ENCODE measurements around the gene LAMB1.
"Not testable (repeated sequence)": the region's sequence is repeated elsewhere in the genome, so short reads cannot be mapped to it uniquely, and the experiment has no call there.

LAMB1 gene

DNA sequence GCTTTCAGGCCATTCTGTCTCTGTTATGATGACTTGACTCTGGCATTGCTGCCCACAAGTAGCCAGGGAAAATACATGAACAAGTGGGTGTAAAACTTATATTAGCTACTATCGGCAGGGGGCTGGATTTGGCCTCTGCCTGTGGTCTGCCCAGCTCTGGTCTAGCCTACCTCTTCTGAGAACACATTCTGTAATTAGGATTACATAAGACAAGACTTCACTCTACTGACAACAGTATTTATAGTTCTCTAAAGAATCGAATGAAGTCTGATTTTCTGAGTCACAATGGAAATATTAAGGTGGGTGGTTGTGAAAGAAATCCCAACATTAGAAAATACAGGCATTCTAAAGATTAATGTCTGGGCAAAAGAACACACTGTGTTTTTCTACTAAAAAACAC is 56.5 kb downstream of the LAMB1 start:
- no peak for DNase-seq (ENCODE audit: low read depth in 2 of 2)

DNA sequence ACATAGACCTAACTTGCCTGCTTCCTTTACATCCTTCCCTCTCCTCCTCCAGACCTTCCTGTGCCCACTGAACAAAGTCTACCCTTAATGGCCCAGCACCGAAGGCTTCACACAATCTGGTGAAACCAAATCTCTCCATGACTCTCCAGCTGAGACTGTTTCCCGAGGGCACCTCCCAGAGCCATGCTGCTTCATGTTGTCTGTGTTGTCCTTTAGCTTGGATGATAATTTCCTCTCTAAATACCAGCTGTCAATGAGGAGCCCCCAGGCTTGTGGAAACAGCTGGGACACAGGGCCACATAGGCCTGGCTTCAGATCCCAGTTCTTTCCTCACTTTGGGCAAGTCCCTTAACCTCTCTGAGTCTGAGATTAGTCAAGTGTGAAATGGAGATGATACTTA is 57.6 kb downstream of the LAMB1 start:
- DNase-seq (ENCODE audit: low read depth in 2 of 2), result no peak

DNA sequence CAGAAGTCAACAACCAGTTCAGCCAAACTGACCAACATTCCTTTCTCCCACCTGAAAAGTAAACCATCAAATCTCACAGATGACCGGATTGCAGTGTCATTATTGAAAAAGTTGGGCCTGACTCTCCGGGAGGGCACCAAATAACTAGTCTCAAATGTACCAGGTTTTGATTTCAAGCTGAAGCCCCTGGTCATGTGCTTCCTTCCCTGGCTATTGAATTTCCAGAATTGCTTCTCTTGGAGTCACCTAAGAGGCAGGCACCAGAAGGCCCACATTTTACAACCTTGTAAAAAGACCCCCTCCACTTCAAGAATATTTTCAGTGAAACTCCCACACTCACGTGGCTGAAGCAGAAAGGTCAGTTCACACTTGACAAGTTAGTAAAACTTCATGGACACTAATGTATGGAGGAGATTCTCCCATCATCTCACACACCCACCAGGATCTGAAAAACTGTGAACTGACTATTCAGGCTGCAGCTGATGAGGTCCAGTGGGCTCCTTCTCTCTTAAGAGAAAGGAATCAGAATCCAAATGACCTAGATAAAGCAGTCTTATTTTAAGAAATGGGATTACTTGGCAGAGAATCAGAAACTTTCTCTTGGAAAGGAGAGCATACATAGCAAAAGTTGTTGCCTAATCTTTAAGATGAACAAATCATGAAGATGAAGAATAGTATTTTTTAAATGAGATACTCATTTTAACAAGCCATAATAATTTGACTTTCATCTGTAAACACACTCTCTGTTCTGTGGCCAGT is 58.4 kb downstream of the LAMB1 start:
- DNase-seq (ENCODE audit: low read depth in 2 of 2), result no peak

DNA sequence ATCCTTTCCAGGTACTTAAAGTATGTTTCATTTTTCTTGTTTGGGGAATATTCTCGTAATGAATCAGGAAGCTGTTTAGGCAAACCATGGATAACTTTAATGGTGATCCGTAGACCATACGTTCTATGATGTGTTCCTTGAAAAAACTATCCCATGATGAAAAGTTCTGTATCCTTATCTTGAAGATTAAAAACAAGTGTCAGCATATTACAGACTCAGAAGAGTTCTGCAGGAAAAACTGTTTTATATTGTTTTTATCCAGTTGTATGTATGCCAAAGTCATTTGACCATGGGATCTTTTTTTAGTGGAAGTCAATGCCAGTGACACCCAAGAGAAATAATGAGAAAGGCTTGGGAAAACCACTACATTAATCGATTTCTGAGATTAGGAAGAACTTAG is 59.9 kb downstream of the LAMB1 start:
- DNase-seq (ENCODE audit: low read depth in 2 of 2), result no peak

DNA sequence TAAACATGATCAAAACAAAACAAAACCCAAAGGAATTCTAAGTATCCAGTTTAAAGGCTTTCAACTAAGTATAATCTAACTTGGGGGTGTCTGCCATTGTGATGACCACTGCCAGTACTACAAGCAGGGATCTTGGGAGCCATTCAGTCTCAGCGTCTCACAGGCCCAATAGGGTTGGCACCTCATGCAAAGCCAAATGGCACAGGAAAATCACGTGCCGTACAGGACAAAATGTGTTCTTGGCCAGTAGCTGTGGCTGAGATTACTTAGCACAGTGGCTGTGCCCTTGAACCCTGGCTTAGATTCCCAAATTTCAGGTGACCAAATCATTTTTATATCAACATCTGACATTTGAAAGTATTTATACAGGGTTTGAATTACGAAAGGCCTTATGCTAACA is 62.0 kb downstream of the LAMB1 start:
- DNase-seq (ENCODE audit: low read depth in 2 of 2), result no peak

DNA sequence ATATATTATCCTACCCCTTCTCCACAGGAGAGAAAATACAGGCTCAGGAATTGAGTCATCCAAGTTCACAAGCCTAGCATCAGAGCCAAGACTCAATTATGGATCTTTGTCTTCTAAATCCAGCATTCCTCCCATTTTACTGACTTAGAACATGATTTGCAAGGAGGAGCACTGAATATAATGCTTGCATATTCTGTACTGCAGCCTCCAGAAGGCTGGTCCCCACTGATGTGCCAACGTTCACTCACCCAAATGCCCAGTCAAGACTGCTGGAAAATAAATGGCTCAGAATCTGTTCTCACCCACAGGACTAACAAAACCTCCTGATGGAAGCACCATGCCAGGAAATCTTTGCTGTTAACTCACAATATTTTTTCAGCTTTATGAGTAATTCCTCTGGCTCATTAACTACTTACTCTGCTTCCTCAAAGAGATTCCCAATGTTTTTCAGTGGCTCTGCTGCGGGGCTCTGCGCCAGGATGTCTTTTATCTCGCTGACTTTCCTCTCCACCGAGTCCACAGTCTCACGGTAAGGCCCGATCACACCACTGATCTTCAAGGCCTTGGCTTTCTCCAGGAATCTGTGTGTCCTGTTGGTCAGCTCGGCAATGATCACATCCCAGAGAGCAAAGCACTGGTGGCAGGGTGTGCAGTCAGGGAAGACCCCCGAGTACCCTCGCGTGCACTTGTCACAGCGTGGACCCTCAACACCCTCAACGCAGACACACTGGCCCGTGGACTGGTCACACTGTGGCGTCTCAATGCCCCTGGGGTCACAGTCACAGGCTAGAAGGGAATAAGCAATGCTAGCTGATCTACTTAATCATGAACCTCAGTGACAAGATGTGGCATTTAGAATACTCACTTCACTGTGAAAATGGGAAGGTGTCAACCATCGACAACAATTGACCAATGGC is 63.1 kb downstream of the LAMB1 start:
- DNase-seq (ENCODE audit: low read depth in 2 of 2), result no peak

DNA sequence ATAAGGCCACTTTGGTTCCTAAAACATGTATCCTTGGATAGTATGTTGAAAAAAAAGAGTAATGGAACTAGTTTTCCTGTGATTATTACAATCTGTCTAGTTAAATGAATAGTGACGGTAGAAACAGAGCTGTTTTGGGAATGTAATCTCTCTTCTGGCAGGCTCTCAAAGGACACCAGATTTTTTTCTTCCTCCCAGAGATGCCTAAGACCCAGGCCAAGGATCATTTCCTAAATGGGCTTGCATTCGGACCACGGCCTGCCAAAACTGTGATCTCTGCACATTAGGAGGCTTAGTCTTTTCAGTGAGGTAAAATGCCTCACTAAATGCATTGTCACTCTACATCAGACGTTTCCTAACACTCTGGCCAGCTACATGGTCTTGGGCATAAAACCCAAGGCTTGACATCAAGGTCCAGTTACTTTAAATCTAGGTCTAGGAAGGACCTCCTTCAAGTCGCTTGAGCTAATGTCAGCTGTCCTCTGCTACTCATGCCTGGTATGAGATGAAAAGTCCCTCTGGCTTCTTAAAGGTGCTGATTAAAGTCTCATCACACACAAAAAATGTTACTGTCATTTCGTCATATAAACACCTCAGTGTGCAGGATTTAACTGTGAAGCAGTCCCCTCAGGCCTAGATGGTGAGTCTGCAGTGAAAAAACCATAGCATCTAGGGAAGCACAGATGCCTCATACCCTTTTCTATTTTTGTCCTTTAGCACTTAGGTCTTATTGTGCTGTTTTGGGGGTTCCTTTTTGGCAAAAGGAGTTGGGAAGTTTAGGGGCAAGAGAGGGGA is 64.3 kb downstream of the LAMB1 start:
- DNase-seq (ENCODE audit: low read depth in 2 of 2), result no peak

DNA sequence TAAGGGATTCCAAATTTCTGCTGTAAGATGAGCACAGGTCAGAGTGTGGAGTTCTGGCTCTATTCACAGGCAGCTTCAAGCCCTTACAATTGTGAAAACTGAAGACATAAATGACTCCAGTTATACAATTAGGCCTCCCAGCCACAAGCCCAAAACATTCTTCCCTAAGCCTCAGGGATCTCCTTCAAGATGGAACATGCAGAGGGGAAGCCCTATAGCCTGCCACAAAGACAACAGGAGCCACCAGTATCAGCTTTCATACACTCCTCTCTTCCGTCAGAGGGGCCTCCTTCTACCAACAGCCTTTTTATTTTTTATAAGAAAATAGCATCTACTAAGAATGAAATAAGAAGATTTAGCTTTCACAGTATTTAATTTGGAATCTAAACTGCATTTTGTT is 65.4 kb downstream of the LAMB1 start:
- no peak for DNase-seq (ENCODE audit: low read depth in 2 of 2)

DNA sequence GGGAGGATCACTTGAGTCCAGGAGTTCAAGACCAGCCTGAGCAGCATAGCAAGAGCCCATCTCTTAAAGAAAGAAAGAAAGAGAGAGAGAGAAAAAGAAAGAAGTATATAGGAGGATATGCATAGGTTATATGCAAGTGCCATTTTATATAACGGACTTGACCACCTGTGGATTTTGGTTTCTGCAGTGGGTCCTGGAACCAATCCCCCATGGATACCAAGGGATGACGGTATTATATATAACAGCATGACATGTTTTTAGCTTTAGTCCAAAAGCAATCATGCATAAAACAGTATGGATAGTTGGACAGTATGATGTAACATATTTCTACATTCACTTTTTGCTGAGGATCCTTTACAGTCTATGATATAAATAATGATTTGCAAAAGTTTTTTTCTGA is 66.6 kb downstream of the LAMB1 start:
- DNase-seq (ENCODE audit: low read depth in 2 of 2), result no peak

DNA sequence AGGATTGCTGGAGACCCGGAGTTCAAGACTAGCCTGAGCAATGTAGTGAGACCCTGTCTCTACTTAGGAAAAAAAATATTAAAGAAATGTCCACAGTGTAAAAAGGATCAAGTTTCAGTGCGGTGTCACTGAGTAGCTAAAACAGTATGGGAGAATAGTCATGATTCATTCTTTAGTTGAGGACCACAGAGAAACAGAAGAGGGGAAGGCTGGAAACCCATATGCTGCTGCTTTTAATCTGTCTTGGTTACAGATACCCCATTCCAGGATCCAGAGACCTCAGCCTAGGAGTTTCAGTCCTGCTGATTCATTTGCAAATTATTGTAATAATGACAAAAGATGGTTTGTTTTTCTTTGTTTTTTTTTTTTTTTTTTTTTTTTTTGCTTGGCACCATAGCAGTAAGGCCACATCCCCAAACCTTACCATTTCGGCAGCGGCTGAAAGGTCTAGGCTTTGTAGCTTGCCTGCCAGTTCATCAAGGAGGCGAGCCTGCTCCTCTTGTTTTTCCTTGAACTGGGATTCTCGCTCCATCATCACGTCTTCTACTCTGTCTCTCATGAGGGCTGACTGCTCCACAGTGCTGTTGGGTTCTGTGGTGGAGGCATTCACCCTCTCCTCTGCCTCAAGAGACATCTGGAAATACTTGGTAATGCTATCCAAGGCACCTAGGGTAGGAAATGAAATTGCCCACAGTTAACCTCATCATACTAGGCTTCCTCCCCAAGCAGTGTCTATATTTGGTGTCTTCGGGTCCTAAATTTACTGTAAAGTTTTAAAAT is 67.8 kb downstream of the LAMB1 start:
- DNase-seq (ENCODE audit: low read depth in 2 of 2), result no peak

DNA sequence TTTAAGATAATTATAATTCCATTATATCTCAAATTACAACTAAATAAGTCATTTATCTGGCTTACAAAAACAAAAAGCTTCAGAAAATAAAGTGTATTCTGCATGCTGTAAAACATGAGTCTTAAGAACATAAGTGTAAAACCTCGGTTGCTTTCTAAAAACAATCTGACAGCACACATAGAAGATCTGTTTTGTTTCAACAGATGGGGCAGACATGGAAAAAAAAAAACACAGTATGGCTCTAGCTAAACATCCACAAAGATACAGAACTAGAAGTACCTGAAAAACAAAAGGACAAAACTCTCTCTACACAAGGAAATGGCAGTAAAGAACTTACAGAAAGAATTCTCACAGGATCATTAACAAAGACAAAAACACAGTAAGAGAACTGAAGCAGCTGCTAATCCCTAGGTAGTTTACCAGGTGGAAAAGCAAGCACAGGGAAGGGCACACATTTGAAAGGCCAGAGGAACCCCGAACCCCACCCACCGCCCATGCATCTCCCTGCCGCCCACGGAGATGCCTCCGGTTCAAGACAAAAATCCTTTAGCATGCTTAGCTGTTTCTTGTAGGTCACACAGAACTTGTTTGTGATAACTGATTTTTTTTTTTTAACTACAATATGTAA is 69.5 kb downstream of the LAMB1 start:
- no peak for DNase-seq (ENCODE audit: low read depth in 2 of 2)

DNA sequence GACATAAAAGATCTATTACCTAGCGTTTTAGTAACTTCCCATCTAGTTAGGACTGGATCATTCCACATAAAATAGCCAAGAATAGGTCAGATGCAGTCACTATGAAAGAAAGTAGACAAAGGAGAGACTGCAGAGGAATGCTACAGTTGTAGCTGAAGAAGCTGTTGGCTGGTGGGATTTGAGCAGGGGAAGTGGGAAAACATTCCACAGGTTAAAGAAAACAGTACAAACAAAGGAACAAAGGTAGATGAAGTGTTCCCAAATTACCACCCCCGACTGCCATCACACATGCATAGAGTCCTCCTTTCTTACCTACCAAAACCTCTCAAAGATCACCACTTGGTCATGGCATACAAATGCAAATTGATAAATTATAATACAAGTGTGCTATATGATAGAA is 70.2 kb downstream of the LAMB1 start:
- DNase-seq (ENCODE audit: low read depth in 2 of 2), result no peak

DNA sequence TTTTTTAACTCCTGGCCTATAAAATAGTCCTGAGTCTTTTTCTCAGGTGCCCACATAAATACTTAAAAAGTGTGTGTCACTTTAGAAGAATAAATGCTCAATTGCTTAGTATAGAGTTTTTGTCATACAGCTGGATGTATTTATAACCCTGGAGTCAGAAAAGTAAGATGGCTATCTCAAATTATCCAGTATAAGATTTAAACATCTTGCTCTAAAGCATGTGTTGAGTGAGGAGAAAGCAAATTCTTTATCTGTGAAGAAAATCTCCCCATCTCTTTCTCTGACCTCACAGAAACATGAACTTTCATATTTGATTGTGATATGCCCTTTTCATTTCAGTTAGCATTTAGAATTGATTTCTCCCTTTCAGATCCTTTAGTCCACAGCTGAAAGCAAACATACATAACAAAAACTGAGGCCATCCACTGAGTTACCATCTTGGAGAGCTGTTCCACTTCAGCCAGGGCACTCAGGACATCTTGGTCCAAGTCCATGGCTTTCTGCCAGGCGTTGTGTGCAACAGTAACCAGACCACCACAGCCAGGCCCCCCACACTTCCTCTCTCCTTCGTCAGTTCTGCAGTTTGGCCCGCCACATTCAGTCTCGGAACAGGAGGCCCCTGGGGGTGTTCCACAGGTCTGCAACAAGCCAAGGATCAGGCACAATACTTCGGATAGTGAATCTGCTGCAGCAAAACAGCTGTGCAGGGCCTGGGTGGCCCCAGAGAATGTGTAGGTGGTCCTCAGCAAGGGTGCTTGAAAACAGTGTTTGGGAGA is 71.0 kb downstream of the LAMB1 start:
- DNase-seq (ENCODE audit: low read depth in 2 of 2), result no peak

DNA sequence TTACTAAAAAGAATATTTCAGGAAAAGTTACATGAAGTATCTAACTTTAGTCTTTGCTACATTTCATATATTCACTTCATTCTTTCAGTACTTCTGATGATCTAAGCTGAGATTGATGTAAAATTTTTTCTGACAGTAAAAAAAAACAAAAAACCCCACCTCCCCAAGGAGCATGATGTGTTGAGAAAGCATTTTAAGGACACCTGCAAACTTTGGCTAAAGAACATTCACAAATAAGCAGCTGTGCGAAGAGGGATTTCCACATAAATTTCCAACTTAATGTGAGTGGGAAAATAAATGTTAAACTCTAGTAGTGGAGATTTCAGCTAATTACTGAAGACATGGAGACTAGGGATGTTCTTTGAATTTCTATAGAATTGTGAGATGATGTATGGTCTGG is 76.5 kb downstream of the LAMB1 start:
- DNase-seq (ENCODE audit: low read depth in 2 of 2), result no peak

DNA sequence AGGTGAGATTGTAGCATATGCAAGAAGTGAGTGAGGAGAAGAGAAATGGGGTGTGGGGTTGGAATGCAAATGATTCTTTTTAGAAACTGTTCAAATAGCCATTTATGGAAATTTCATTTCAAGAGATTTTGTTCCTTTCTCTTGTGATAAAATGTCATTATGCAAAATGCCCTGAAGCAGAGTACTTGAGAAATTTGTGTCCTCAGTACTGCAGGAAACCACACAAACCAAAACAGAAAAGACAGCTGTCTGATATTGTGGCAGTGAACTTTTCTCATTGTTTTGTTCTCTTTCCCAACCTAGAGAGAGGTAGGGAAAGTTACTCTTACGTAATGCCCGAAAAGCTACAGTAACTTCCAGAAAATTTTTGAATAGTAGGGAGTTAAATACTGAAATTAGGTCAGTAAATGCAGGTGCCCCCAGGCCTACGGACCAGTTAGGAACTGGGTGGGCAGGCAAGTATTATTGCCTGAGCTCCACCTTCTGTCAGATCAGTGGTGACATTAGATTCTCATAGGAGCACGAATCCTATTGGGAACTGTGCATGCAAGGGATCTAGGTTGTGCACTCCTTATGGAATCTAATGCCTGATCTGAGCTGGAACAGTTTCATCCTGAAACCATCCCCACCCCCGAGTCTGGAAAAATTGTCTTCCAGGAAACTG is 78.0 kb downstream of the LAMB1 start:
- no peak for DNase-seq (ENCODE audit: low read depth in 2 of 2)

DNA sequence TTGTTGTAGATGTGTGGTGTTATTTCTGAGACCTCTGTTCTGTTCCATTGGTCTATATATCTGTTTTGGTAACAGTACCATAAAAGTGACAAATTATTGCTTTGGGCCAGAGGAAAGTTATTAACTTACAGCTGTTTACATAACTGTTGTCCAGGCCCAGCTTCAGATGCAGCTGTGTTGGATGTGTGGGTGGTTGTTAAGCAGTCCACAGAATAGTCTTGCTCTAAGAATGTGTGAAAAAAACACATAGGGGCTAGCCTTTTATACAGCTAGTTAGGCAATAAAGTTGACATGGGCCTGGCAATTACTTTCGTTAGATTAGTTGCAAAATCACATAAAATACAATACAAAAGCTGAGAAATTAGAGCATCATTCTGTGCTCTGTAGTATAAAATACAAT is 80.1 kb downstream of the LAMB1 start:
- no peak for DNase-seq (ENCODE audit: low read depth in 2 of 2)

DNA sequence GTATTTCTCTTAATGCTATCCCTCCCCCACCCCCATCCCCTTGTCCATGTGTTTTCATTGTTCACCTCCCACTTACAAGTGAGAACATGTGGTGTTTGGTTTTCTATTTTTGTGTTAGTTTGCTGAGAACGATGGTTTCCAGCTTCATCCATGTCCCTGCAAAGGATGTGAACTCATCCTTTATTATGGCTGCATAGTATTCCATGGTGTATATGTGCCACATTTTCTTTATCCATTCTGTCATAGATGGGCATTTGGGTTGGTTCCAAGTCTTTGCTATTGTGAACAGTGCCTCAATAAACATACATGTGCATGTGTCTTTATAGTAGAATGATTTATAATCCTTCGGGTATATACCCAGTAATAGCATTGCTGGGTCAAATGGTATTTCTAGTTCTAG is 81.1 kb downstream of the LAMB1 start:
- DNase-seq (ENCODE audit: low read depth in 2 of 2), result not testable (repeated sequence)

DNA sequence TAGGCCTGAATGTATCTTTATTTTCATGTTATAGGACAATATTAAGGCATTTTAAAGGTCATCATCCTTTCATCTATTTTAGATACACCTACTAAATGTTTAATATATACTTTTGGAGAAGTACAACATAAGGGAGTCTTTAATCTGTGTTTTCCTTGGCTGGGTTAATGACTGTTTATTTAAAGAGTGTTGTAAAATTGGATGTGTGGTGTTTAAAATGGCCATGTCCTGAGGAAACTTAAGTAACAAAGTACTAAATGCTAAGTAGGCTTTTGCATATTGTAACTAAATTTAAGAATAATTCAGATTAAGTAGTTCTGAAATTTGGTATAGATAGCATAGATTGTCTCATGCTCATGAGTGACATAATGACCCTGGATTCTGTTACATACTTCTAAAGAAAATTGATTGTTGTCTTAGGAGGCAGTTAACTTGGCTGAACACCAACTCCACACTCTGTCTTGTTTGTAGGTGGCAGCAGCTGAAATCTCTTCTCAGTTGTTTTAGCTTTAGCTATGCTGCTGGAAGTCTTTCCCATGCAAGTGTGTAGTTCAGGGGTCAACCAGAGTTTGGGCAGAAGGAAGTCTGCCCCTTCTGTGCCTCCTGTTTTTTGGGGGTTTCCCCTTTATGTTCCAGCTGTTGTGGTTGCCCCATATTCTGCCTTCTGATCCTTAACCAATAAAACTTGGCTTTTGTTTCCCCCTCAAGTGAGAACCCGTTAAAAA is 82.8 kb downstream of the LAMB1 start:
- no peak for DNase-seq (ENCODE audit: low read depth in 2 of 2)

DNA sequence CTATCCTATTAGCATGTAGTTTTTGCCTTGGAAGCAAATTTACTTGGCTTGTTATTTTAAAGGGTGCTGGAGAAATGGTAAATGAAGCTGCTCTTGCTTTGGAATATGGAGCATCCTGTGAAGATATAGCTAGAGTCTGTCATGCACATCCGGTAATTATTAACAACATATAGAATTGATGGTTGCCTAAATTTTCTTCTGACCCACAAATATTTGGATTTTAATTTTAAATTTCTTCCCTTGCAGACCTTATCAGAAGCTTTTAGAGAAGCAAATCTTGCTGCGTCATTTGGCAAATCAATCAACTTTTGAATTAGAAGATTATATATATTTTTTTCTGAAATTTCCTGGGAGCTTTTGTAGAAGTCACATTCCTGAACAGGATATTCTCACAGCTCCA is 84.0 kb downstream of the LAMB1 start:
- no peak for DNase-seq (ENCODE audit: low read depth in 2 of 2)
